Stimulated activated CD4-positive, alpha-beta T cell treated with anti-CD3 and anti-CD28 coated beads, Interleukin-12 subunit alpha, Interleukin-12 subunit beta, amount 100 ng/mL, for 24 hours (primary cell): ENCODE results near the gene LRRC8C.

ENCODE experiments used
- DNase-seq, 2 experiments: peaks; one replicate each; pipeline ENCODE4 v3.0.0-alpha.2; 2020; ENCODE audit warnings: low read depth in 2 of 2

The LRRC8C gene

GRCh38 chr1:89670711-89671110, 37.8 kb downstream of the LRRC8C start:
- DNase-seq, result no peak

DNA sequence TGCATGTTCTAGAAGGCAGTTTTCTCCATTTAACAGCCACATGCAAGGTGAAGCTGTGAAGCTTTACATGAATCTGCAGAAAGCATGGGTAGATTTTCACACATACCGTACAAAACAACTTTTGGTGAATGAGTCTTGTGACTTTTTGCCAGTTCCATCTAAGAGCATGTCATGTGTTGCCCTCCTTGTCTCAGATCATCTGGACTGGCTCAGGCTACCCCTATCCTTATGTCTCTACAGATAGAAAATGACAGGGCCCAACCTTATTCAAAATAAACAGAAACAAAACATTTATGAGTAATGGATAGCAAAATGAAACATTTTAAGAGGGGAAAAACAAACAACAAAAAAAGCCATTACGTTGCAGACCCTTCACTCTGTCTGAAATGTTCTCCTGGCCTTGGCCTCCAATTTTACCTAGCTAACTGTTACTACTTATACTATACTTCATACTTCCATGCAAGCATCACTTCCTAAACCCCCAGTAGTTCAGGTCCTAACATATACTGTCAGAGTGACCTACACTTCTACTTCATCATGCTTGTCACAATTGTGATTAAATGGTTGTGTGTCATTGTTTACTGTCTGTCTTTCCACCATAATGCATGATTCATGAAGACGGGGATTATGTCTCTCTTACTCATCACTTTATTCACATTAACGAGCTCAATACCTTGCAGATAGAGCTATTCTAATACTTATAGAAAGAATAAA, 39.0 kb downstream of the LRRC8C start:
- DNase-seq, result no peak

DNA sequence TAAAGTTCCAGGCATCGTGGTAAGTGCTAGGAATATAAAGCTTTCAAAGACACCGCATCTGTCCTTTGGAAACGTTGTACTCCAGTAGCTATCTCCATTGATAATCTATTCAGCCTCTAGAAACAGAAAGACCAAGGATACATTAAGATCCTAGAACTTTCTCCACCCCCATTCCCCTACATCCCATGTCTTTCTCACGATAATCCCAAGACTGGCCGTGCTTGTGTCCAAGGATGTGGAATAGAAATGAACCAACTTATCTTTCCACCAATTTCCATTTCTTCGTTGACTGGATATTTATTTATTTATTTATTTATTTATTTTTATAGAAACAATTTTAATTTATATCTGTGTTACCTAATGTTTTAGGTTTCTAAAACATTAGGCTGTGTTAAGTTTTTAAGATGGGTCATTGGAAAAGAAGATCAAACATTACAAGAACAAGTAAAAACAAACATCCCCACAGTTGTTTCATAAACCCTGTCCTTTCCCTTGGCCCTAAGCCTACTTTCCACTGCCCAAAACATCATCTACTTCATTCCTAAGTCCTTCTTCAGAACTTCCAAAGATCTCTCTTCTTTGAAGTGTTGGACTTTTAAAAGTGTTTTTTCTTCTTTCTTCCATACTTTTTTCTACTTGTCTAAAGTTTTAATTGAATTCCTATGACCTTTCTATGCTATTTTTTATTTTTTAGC, 39.7 kb downstream of the LRRC8C start:
- no peak for DNase-seq

DNA sequence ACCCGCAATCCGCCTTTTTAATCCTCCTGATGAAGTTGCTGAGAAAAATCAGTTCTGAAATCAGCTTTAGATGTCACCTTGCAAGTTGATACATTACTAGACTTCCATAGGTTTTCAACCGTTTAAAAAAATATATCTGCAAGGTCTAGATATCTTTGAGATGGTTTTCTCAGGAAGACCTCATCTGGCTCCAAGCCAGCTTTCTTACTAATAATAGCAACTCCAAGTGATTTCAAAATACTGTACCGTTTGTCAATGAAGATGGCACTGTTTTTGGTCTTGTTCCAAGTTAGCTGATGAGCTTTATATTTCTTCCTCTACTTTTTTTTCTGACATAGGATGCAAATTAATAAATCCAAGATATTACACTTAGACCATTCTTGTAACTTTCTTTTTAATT, 40.3 kb downstream of the LRRC8C start:
- DNase-seq, result no peak

DNA sequence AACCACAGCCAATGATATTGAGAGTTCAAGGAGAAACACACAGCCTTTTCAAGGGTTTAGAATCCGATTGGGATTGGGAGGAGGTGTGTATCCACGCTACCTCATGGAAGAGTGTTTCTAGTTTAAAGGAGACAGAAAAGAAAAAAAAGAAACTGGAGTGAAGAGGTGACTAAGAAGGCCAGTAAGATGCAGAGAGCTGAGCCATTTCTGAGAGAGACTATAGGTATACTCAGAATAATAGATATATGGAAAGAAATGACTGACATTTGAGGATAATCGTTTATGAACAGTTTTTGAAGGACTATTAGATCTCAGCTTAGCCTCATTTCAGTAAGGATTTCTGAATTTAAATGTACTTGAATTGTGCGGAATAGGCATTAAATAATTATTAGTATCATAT, 42.8 kb downstream of the LRRC8C start:
- DNase-seq, result no peak

GRCh38 chr1:89681045-89681729, 48.3 kb downstream of the LRRC8C start:
- DNase-seq, result no peak

DNA sequence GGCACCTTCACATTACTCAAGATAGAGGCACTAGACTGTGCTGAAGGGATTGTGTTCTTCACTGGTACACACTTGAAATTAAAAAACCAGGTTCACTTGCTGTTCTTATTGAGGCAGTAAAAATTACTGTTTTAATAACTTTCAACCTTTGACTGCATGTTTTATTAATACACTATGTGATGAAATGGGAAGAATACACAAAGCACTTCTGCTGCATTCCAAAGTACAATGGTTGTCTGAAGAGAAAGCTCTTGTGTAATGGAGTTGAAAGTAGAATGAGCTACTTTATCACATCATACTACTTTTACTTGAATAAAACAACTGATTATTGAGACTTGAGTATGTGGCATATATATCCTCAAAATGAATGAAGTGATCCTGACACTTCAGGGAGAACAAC, 49.7 kb downstream of the LRRC8C start:
- no peak for DNase-seq

DNA sequence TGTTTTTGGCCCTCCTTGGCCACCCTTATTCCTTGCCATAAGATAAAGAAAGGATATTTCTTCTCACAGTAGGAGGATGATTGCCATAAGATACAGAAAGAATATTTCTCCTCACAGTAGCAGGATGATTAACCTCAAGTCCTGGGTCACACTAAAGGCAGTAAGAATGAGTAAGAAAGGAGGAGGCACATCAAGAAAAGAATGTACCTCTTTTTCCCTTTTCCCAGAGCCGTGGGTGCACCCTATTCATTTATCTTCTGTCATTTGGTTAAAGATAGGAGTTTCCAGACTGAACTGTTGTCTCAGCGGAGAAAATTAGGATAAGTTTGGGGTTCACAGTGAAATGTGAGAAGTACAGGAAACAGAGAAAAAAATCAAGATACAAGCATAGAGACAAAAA, 52.5 kb downstream of the LRRC8C start:
- DNase-seq, result no peak

GRCh38 chr1:89686520-89686919, 53.6 kb downstream of the LRRC8C start:
- DNase-seq, result no peak

GRCh38 chr1:89687254-89687653, 54.3 kb downstream of the LRRC8C start:
- no peak for DNase-seq

GRCh38 chr1:89688607-89689006, 55.7 kb downstream of the LRRC8C start:
- no peak for DNase-seq

GRCh38 chr1:89689234-89689633, 56.3 kb downstream of the LRRC8C start:
- DNase-seq, result no peak

DNA sequence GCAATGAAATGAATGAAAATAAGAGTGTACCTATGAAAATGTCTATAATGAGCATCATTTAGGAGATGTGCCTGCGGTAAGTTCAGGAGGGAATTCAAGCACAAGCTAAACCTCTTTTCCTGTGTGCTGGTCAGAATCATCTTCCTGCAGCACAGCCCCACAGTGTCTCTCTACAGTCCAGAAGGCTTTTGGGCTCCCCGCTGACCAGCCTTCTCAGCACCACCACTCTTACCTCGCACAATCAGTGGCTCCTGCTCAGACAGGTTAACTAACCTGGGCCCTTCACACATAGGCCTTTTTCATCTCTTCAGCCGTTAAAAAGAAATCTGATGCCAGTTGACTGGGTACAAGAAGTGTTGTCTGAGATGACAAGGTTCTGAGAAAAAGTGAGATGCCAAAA, 57.7 kb downstream of the LRRC8C start:
- no peak for DNase-seq

DNA sequence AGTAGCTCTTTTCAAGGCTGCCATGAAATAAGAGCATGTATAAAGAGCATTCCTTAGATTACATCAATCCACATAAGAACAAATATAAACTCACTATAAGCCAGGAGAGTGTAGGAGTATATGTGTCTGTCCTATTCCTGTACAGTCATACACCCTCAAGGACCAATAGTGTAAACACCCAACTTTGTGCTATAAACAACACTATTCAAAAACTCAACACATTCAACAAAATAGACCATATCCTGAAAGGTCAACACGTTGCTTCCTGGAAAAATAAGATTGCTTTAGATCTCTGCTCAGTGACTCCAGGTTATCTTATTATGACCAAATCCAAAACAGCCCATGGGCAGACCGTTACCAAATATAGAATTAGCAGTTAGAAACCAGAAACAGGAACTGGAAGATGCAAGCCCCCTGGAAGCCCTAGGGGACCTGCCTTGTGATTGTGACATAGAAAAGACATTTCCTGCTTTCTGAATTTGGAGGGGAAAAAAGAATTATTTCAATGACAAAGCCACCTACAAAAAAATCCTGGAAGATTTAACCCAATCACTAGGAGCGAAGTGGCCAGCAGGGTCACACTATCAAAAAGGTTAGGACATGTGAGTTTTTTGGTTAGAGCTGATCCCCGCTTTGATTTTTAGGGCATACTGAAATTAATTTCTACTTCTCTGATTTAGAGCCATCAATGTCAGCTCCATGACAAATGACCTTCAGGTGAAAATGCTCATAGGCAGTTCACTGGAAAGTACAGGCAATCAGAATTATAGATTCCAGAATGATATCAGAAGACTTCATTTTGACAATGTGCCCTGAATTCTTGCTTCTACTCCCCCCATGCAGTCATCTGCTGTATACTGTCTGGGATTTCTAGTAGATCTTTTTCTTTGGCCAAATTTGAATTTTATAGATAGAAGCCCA, 59.9 kb downstream of the LRRC8C start:
- DNase-seq, result no peak

DNA sequence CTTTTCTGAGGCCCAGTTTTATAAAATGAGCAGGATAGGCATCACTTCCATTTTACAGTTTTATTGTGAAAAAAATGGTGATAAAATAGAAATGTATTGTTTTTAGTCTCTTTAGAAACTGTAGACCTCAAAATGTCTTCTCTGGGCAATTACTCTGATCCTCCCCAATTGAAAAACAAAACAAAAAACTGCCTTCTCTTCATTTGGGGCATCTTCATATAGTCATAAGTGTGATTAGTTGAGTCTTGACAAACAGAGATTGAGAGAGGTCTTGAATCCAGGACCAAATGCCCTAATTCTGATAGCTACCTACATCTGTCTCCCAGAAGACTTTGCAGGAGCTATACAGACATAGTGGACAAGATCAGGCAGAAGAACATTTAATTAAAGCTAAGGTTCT, 62.9 kb downstream of the LRRC8C start:
- DNase-seq, result no peak

- DNase-seq, result no peak
These were observed 64.5 kb downstream of the LRRC8C start for GRCh38 chr1:89697383-89697782.

DNA sequence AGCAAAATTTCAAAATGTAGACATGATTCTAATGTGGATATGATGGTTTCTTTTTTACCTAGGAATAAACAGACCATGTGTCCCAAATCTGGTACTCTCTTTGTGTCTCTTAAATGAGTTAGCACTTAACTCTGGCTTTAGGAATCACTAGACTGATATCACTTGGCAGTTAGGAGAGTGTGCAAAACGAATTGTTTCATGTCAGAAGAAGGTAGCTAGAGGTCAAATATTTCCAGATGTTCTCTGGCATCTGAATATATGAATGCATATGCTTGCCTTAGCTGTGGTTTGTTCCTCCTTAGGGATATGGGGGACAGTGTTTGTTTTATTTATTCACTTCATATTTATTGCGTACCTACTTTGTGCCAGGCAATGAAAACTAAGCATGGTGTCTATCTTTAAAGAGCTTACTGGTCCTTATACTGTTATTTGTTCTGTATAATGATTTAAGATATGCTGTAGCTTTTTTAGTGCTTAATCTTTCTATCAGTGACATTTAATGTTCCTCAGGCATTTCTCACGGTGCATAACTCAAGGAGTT, 65.2 kb downstream of the LRRC8C start:
- no peak for DNase-seq

DNA sequence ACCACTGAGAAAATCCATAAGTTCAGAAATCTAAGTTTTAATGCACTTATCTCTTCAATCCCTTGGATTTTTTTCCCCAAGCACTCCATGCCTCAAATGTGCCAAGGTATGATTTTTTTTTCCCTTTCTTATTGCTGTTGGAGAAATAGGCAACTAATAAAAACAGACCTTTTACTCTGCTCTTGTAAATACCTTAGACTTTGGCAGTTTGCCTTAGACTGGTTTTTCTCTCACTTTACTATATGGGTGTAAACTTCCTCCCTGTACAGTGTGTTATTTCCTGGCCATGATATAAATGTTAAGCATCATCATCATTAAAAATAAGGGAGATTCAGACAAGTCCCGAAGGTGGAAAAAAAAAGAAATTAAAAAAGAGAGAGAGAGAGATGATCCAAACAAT, 65.7 kb downstream of the LRRC8C start:
- no peak for DNase-seq

DNA sequence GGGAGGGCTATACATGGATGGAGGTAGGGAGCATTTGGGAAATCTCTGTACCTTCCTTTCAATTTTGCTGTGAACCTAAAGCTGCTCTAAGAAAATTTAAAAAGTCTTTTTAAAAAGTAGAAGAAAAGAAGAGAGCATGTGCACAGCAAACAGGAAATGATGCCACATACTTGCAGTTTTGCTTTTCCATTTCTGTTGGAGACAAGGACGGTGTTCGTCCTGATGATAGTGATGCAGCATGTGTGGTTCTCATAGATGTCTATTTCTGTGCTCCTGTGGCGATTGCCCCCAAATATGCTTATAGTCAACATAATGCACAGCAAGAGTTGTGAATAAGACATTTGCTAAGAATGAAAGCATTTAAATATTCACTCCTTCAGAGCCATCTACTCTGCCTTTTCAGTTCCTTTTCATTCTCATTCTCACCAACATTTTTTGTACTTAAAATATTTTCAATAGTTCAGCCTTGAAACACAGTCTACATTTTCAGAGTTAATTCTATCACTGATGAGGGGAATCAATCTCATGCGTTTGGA, 66.6 kb downstream of the LRRC8C start:
- no peak for DNase-seq

DNA sequence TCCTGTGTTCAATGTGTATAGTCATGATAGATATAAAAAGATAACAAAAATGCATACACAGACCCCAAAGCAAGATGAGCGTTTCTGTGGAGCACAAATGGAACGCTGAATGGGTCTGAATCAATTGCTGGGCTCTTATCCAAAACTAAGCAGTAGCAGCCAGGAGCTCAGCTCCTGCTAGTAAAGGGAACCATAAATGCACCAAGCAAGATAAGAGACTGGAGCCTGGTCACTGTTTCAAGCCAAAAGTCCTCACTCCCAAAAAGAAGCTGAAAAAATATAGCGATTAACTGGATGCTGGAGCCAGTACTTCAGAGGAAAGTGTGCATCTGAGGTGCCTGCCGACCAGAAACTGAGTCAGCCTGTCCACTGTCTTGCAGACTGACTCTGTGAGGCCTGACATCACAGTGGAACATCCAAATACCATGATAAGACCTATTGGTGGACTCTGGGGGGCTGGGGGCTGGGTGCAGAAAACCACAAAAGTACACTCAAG, 68.9 kb downstream of the LRRC8C start:
- DNase-seq, result peak in 1 of 2 experiments; percentile 23

GRCh38 chr1:89702520-89703045, 69.7 kb downstream of the LRRC8C start:
- no peak for DNase-seq
